Caco-2 (cell line): ENCODE results near the gene HIGD1B. TPM values are rescaled to one million over a fixed set of nuclear protein-coding genes. Genes with fewer than 3 reads are reported as not detected.

ENCODE experiments used
- BruUV-seq: library from RNA; stranded (reverse); fragments of 400-500 nt; replicated peaks from 2 replicates; lab custom pipeline; 2021; lab: Mats Ljungman, UMichigan
- CTCF ChIA-PET: fragments of 300-600 bp; sonication (Branson Sonifier 250); formaldehyde crosslinking; loops from one replicate; lab custom pipeline; 2022; ENCODE audit warnings: antibody characterized with exemption; lab: Charles Lee
- POLR2A ChIA-PET: fragments of 300-600 bp; sonication (Branson Sonifier 250); formaldehyde crosslinking; loops from one replicate; lab custom pipeline; 2022; ENCODE audit warnings: antibody characterized with exemption; lab: Charles Lee
- DNase-seq, 2 experiments: peaks; one replicate each; pipeline versions ENCODE4 v3.0.0 to v3.0.0-alpha.2; 2020 to 2022
- H3K27me3 ChIP-seq: replicated peaks from 2 replicates; pipeline ENCODE4 v1.6.0; 2011; ENCODE audit warnings: low read length; ENCODE audit not compliant: control insufficient read depth, insufficient read depth
- H3K36me3 ChIP-seq: 2 replicates; pipeline ENCODE4 v1.5.1; 2011; ENCODE audit warnings: low read length; ENCODE audit not compliant: control insufficient read depth, insufficient read depth
- H3K4me1 ChIP-seq: fragments of 250-450 bp; sonication (Bioruptor Pico); 2 replicates; pipeline ENCODE4 v1.5.1; 2020; ENCODE audit warnings: mild to moderate bottlenecking
- H3K4me3 ChIP-seq: 2 replicates; pipeline ENCODE4 v1.5.1; 2011; ENCODE audit warnings: low read depth, mild to moderate bottlenecking, control low read depth, low read length
- H3K9me3 ChIP-seq: fragments of 250-450 bp; sonication (Bioruptor Pico); 2 replicates; pipeline ENCODE4 v1.5.1; 2020; ENCODE audit warnings: mild to moderate bottlenecking, moderate library complexity
- H3K27ac Mint-ChIP-seq: one replicate; pipeline ENCODE4 v1.8.0; 2022; ENCODE audit warnings: mixed read lengths; ENCODE audit not compliant: unreplicated experiment
- H3K27me3 Mint-ChIP-seq: one replicate; pipeline ENCODE4 v1.8.0; 2022; ENCODE audit warnings: mixed read lengths; ENCODE audit not compliant: insufficient read depth, unreplicated experiment
- H3K36me3 Mint-ChIP-seq: one replicate; pipeline ENCODE4 v1.8.0; 2022; ENCODE audit warnings: mild to moderate bottlenecking, mixed read lengths; ENCODE audit not compliant: insufficient read depth, unreplicated experiment
- H3K4me1 Mint-ChIP-seq: one replicate; pipeline ENCODE4 v1.8.0; 2022; ENCODE audit warnings: low read depth, mixed read lengths; ENCODE audit not compliant: unreplicated experiment
- H3K4me3 Mint-ChIP-seq: one replicate; pipeline ENCODE4 v1.8.0; 2022; ENCODE audit warnings: mild to moderate bottlenecking, moderate library complexity, mixed read lengths; ENCODE audit not compliant: unreplicated experiment
- H3K9me3 Mint-ChIP-seq: one replicate; pipeline ENCODE4 v1.8.0; 2022; ENCODE audit warnings: mixed read lengths; ENCODE audit not compliant: unreplicated experiment
- intact Hi-C: fragments of 100-400 bp; cut with micrococcal nuclease; formaldehyde crosslinking; loops from one replicate; pipeline ENCODE4 v1.10.0; 2022; ENCODE audit not compliant: unreplicated experiment
- total RNA-seq: library from RNA; stranded (reverse); gene quantifications from 2 replicates; pipeline ENCODE4 v1.2.3, GENCODE V29; 2022
- TF ChIP-seq, protein P1 (sequence below), 2 experiments: fragments of 200-600 bp in 1 of 2; IDR thresholded peaks; 1 replicate in 1 of 2; 2 replicates in 1 of 2; pipeline versions ENCODE4 v1.5.1 to v1.8.0; 2011 to 2022; ENCODE audit warnings: antibody characterized with exemption in 1 of 2, control low read depth in 1 of 2, inconsistent platforms in 1 of 2, low read depth in 1 of 2, low read length in 1 of 2, mild to moderate bottlenecking in 1 of 2, moderate library complexity in 1 of 2; ENCODE audit not compliant: insufficient read depth in 1 of 2, severe bottlenecking in 1 of 2, unreplicated experiment in 1 of 2

The HIGD1B gene
- total RNA-seq, 1 experiment from 2014 or later: not detected

DNA sequence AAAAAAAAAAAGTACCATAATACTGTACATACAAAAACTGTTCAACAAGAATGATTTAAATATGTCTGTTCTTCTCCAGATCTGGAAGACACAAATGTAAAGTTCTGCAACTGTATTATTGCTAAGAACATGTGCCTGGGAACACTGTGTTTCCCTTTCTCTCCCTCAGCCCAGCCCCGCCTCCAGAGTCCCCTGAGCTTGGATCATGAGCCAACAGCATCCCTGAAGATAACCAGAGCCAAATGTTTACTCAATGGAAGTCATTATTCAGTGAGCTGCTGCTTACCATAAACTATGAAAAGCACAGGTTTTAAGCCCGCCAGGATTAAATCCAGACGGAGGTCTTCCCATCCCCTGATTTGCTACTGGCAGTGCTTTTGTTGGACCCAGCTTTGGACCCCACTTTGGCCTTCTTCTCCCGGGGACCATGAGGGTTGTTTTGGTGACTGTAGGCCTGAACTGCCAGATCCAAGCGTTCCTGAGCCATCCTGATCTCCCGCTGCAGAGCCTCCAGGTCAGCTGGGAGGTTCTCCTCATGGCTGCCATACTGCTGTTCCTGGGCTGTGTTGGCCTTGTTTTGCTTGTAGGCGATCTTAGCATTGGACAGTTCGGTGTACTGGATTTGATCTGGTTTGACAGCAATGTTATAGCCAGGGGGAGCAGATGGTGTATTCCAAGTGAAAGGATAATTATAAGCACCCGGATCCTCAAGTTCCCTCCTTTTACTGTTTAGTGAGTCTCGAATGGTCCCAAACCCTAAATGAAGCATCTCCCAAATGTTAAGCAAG, 43.2 kb upstream of the HIGD1B start:
- Histone ChIP-seq H3K36me3 (peaks cover 2% of the 10 kb centered on the region), H3K4me1 (no peaks in the 10 kb centered on the region), H3K9me3 (no peaks in the 10 kb centered on the region), H3K27me3 (no peaks in the 10 kb centered on the region), H3K4me3 (no peak overlapping the region)
- CTCF ChIA-PET: no interaction called here
- H3K27ac Mint-ChIP-seq: no peak overlapping the region
- no peak for DNase-seq
- no TSS peak for BruUV-seq
- peaks cover 37% of the 10 kb centered on the region for H3K36me3 Mint-ChIP-seq
- no peaks in the 10 kb centered on the region for H3K4me1 Mint-ChIP-seq
- intact Hi-C loops: no loop called here
- TF ChIP-seq, protein P1, sequence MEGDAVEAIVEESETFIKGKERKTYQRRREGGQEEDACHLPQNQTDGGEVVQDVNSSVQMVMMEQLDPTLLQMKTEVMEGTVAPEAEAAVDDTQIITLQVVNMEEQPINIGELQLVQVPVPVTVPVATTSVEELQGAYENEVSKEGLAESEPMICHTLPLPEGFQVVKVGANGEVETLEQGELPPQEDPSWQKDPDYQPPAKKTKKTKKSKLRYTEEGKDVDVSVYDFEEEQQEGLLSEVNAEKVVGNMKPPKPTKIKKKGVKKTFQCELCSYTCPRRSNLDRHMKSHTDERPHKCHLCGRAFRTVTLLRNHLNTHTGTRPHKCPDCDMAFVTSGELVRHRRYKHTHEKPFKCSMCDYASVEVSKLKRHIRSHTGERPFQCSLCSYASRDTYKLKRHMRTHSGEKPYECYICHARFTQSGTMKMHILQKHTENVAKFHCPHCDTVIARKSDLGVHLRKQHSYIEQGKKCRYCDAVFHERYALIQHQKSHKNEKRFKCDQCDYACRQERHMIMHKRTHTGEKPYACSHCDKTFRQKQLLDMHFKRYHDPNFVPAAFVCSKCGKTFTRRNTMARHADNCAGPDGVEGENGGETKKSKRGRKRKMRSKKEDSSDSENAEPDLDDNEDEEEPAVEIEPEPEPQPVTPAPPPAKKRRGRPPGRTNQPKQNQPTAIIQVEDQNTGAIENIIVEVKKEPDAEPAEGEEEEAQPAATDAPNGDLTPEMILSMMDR (IDR thresholded peaks at IDR 0.05; ENCODE audit: insufficient read depth in 1 of 2, low read depth in 1 of 2, low read length in 1 of 2, severe bottlenecking in 1 of 2, unreplicated experiment in 1 of 2): no peak
- H3K9me3 Mint-ChIP-seq: no peaks in the 10 kb centered on the region
- POLR2A ChIA-PET: no interaction called here
- H3K4me3 Mint-ChIP-seq: no peak overlapping the region
- no peaks in the 10 kb centered on the region for H3K27me3 Mint-ChIP-seq

DNA sequence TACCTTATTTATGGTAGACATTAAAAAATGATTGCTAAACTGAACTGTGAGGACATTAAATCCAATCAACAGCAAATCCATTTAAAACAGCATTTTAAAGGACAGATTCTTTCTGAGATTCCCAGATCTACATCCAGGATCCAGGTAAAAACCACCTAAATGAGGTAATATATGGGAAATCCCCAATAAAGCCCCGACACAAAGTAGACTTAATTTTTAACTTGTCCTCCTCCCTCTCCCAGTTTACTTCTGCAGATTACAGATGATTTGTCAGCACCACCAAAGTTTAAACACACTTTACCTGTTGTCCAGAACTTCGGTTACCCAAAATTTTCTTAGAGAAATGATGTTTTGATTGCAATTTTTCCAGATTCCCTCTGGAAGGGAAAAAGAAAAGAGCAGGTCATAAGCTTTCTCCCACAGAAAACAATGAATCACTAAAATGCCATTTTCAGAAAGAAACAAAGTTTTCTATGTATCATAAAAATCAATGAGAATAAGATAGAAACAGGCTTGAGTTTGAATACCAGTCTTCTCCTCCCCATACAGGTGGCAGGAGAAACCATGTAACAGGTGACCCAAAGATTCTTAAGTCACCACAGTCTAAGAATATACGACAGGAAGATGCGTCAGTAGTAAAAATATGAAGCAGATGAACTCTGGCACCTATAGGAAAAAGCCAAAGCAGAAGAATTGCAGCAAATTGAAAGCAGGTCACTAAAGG, 40.4 kb upstream of the HIGD1B start:
- BruUV-seq: no TSS peak
- ChIA-PET POLR2A (no interaction called here), CTCF (interaction anchor here (0.7 kb wide), 1 partner anchor 23 kb away, joined by 3 read pairs; no protein-coding TSS in a partner anchor)
- peaks cover 26% of the 10 kb centered on the region for H3K36me3 Mint-ChIP-seq
- DNase-seq: no peak
- no peaks in the 10 kb centered on the region for H3K9me3 ChIP-seq
- no peak overlapping the region for H3K27ac Mint-ChIP-seq
- H3K9me3 Mint-ChIP-seq: no peaks in the 10 kb centered on the region
- peaks cover 2% of the 10 kb centered on the region for H3K36me3 ChIP-seq
- no peak overlapping the region for H3K4me3 ChIP-seq
- H3K4me1 ChIP-seq: no peaks in the 10 kb centered on the region
- intact Hi-C loops: no loop called here
- H3K27me3 Mint-ChIP-seq: no peaks in the 10 kb centered on the region
- H3K4me3 Mint-ChIP-seq: no peak overlapping the region
- H3K4me1 Mint-ChIP-seq: no peaks in the 10 kb centered on the region
- H3K27me3 ChIP-seq: no peaks in the 10 kb centered on the region
- TF ChIP-seq, protein P1 (IDR thresholded peaks at IDR 0.05; ENCODE audit: insufficient read depth in 1 of 2, low read depth in 1 of 2, low read length in 1 of 2, severe bottlenecking in 1 of 2, unreplicated experiment in 1 of 2): no peak

DNA sequence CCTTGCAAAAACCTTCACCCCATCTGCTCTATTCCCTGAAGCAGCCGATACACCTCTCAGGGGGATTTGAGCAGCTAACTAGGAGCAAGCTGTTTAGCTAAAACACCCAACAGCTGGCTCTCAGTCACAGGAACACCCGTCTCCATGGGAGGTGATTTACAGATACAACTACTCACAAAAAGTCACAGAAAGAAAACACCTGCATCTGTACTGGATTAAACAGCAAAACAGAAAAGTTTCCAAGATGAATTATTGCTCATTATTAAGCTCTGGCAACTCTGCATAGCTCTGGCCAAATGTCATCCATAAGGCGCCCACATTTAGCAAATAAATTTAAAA, 39.9 kb upstream of the HIGD1B start:
- H3K36me3 Mint-ChIP-seq: peaks cover 21% of the 10 kb centered on the region
- Histone ChIP-seq H3K4me1 (no peaks in the 10 kb centered on the region), H3K27me3 (no peaks in the 10 kb centered on the region), H3K9me3 (no peaks in the 10 kb centered on the region), H3K4me3 (no peak overlapping the region), H3K36me3 (peaks cover 2% of the 10 kb centered on the region)
- H3K4me1 Mint-ChIP-seq: no peaks in the 10 kb centered on the region
- TF ChIP-seq, protein P1 (IDR thresholded peaks at IDR 0.05; ENCODE audit: insufficient read depth in 1 of 2, low read depth in 1 of 2, low read length in 1 of 2, severe bottlenecking in 1 of 2, unreplicated experiment in 1 of 2): no peak
- ChIA-PET CTCF (interaction anchor here (0.7 kb wide), 1 partner anchor 23 kb away, joined by 3 read pairs; no protein-coding TSS in a partner anchor), POLR2A (no interaction called here)
- H3K27me3 Mint-ChIP-seq: no peaks in the 10 kb centered on the region
- no peak for DNase-seq
- no TSS peak for BruUV-seq
- no peak overlapping the region for H3K27ac Mint-ChIP-seq
- no peaks in the 10 kb centered on the region for H3K9me3 Mint-ChIP-seq
- intact Hi-C loops: no loop called here
- no peak overlapping the region for H3K4me3 Mint-ChIP-seq
